H9 (cell line): Measurements from ENCODE around the gene VSTM4. TPM values are rescaled to one million over a fixed set of nuclear protein-coding genes. Genes with fewer than 3 reads are reported as not detected.

Source experiments
- DNase-seq: peaks from one replicate; pipeline ENCODE4 v3.0.0-alpha.2; 2017
- H2AFZ ChIP-seq: one replicate; pipeline ENCODE4 v1.6.1; 2013; ENCODE audit warnings: mild to moderate bottlenecking, low read length, control low read depth, moderate library complexity
- H2AK5ac ChIP-seq: 2 replicates; pipeline ENCODE4 v1.6.1; 2013; ENCODE audit warnings: low read length, control low read depth, mixed read lengths; ENCODE audit not compliant: insufficient read length
- H2BK120ac ChIP-seq: one replicate; pipeline ENCODE4 v1.6.1; 2013; ENCODE audit warnings: low read depth, mild to moderate bottlenecking, low read length, control low read depth, inconsistent platforms; ENCODE audit not compliant: poor library complexity, severe bottlenecking
- H2BK12ac ChIP-seq: 2 replicates; pipeline ENCODE4 v1.6.1; 2013; ENCODE audit warnings: low read length, control low read depth, mixed read lengths, low read depth; ENCODE audit not compliant: insufficient read length
- H2BK15ac ChIP-seq: 2 replicates; pipeline ENCODE4 v1.6.1; 2013; ENCODE audit warnings: low read depth, low read length, control low read depth
- H2BK20ac ChIP-seq: one replicate; pipeline ENCODE4 v1.6.1; 2013; ENCODE audit warnings: low read depth, mild to moderate bottlenecking, low read length, control low read depth, inconsistent platforms; ENCODE audit not compliant: poor library complexity, severe bottlenecking
- H2BK5ac ChIP-seq: 2 replicates; pipeline ENCODE4 v1.6.1; 2013; ENCODE audit warnings: low read length, control low read depth, mixed read lengths; ENCODE audit not compliant: insufficient read length
- H3K14ac ChIP-seq: 2 replicates; pipeline ENCODE4 v1.6.1; 2013; ENCODE audit warnings: low read length, control low read depth; ENCODE audit not compliant: insufficient read depth
- H3K18ac ChIP-seq: 2 replicates; pipeline ENCODE4 v1.6.1; 2013; ENCODE audit warnings: low read depth, mild to moderate bottlenecking, mixed read lengths, low read length, control low read depth; ENCODE audit not compliant: insufficient read length
- H3K23ac ChIP-seq: 2 replicates; pipeline ENCODE4 v1.6.1; 2013; ENCODE audit warnings: low read length, control low read depth, mixed read lengths, low read depth; ENCODE audit not compliant: insufficient read length
- H3K23me2 ChIP-seq: 2 replicates; pipeline ENCODE4 v1.6.1; 2013; ENCODE audit warnings: low read depth, mild to moderate bottlenecking, mixed read lengths, low read length, control low read depth; ENCODE audit not compliant: insufficient read length, poor library complexity, severe bottlenecking
- H3K27ac ChIP-seq: 2 replicates; pipeline ENCODE4 v1.5.1; 2013; ENCODE audit warnings: low read length, control low read depth, mixed read lengths, low read depth; ENCODE audit not compliant: insufficient read length
- H3K27me3 ChIP-seq: 2 replicates; pipeline ENCODE4 v1.6.1; 2013; ENCODE audit warnings: low read length, control low read depth, inconsistent platforms; ENCODE audit not compliant: insufficient read depth
- H3K4ac ChIP-seq: 2 replicates; pipeline ENCODE4 v1.6.1; 2013; ENCODE audit warnings: low read depth, mild to moderate bottlenecking, control low read depth, inconsistent platforms, low read length, moderate library complexity
- H3K4me1 ChIP-seq: 2 replicates; pipeline ENCODE4 v1.6.1; 2013; ENCODE audit warnings: low read length, control low read depth, inconsistent platforms; ENCODE audit not compliant: insufficient read depth
- H3K4me2 ChIP-seq: 2 replicates; pipeline ENCODE4 v1.6.1; 2013; ENCODE audit warnings: low read length, control low read depth, mixed read lengths; ENCODE audit not compliant: insufficient read length, insufficient read depth
- H3K56ac ChIP-seq: 2 replicates; pipeline ENCODE4 v1.6.1; 2013; ENCODE audit warnings: low read depth, mild to moderate bottlenecking, mixed read lengths, low read length, control low read depth; ENCODE audit not compliant: insufficient read length
- H3K79me1 ChIP-seq: 2 replicates; pipeline ENCODE4 v1.6.1; 2013; ENCODE audit warnings: low read depth, mild to moderate bottlenecking, moderate library complexity, low read length, control low read depth, inconsistent platforms; ENCODE audit not compliant: insufficient read depth, poor library complexity, severe bottlenecking
- H3K79me2 ChIP-seq: 2 replicates; pipeline ENCODE4 v1.6.1; 2013; ENCODE audit warnings: low read length, control low read depth, inconsistent platforms; ENCODE audit not compliant: insufficient read depth
- H3K9ac ChIP-seq: 2 replicates; pipeline ENCODE4 v1.6.1; 2013; ENCODE audit warnings: low read length, control low read depth, mixed read lengths; ENCODE audit not compliant: insufficient read length; ENCODE audit errors: extremely low read depth
- H3K9me3 ChIP-seq: one replicate; pipeline ENCODE4 v1.6.1; 2013; ENCODE audit warnings: low read depth, low read length, inconsistent platforms; ENCODE audit not compliant: control insufficient read depth
- H3T11ph ChIP-seq: one replicate; pipeline ENCODE4 v1.6.1; 2013; ENCODE audit warnings: mild to moderate bottlenecking, low read length, control low read depth, inconsistent platforms
- H4K20me1 ChIP-seq: one replicate; pipeline ENCODE4 v1.6.1; 2013; ENCODE audit not compliant: control insufficient read depth, insufficient read length, insufficient read depth
- H4K5ac ChIP-seq: 2 replicates; pipeline ENCODE4 v1.6.1; 2013; ENCODE audit warnings: low read depth, mild to moderate bottlenecking, mixed read lengths, low read length, control low read depth; ENCODE audit not compliant: insufficient read length
- H4K8ac ChIP-seq: replicated peaks from 2 replicates; pipeline ENCODE4 v1.6.1; 2013; ENCODE audit warnings: low read length, control low read depth, mixed read lengths, low read depth; ENCODE audit not compliant: insufficient read length
- H4K91ac ChIP-seq: 2 replicates; pipeline ENCODE4 v1.6.1; 2013; ENCODE audit warnings: low read depth, mild to moderate bottlenecking, moderate library complexity, mixed read lengths, low read length, control low read depth; ENCODE audit not compliant: insufficient read length
- H3K27ac Mint-ChIP-seq, 3 experiments: 2 replicates in 2 of 3; 3 replicates in 1 of 3; pipeline ENCODE4 v1.8.0; 2020 to 2021; ENCODE audit warnings: mixed read lengths in 3 of 3, mild to moderate bottlenecking in 1 of 3, moderate library complexity in 1 of 3
- H3K27me3 Mint-ChIP-seq: 2 replicates; pipeline ENCODE4 v1.8.0; 2021; ENCODE audit warnings: low read depth, mild to moderate bottlenecking, moderate library complexity, mixed read lengths
- H3K36me3 Mint-ChIP-seq, 3 experiments: 2 replicates in 2 of 3; 3 replicates in 1 of 3; pipeline ENCODE4 v1.8.0; 2020 to 2021; ENCODE audit warnings: low read depth in 3 of 3, mixed read lengths in 3 of 3; ENCODE audit not compliant: insufficient read depth in 1 of 3
- H3K4me1 Mint-ChIP-seq, 2 experiments: 2 replicates each; pipeline ENCODE4 v1.8.0; 2020; ENCODE audit warnings: mixed read lengths in 2 of 2
- H3K4me3 Mint-ChIP-seq, 2 experiments: 2 replicates in 1 of 2; 3 replicates in 1 of 2; pipeline ENCODE4 v1.8.0; 2020 to 2021; ENCODE audit warnings: mild to moderate bottlenecking in 2 of 2, mixed read lengths in 2 of 2, moderate library complexity in 1 of 2
- H3K9me3 Mint-ChIP-seq, 2 experiments: 2 replicates in 1 of 2; 3 replicates in 1 of 2; pipeline ENCODE4 v1.8.0; 2020; ENCODE audit warnings: mild to moderate bottlenecking in 2 of 2, mixed read lengths in 2 of 2, moderate library complexity in 1 of 2
- WGBS: extraction: QIAGEN DNeasy Blood & Tissue Kit; methylation state at CpG from one replicate; pipeline ENCODE4 v1.1.7; 2013; ENCODE audit warnings: missing lambda C conversion rate, low lambda C conversion rate, mixed read lengths; ENCODE audit not compliant: insufficient read length; ENCODE audit errors: extremely low coverage; 5-methylcytosine and 5-hydroxymethylcytosine counted together
- total RNA-seq: library from RNA; stranded (reverse); gene quantifications from 2 replicates; pipeline ENCODE4 v1.2.1, GENCODE V29; 2021
- TF ChIP-seq, protein P1 (sequence below): fragments of 200-600 bp; sonication (generic); conservative IDR thresholded peaks from 3 replicates; pipeline ENCODE4 v1.8.0; 2021; ENCODE audit warnings: antibody characterized with exemption, mild to moderate bottlenecking

VSTM4 gene
- total RNA-seq, 1 experiment from 2014 or later = 0.44 TPM

DNA sequence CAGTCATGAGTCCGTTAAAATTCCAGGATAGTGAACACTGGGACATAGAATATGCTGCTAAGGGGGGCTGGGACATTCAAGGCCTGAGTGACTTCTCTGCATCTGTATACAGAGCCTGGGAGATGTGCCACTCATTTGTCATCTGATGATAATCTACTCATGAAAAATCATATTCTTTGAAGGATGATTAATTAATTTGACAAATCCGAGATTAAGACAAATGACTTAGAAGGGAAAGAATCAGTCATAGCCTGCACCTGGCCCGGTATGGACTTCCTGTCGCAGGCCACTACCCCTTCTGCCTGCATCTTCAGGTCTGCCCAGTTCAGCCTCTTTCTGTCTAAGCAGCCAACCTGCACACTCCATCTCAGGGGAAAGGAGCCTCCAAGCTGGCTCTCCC lies 37.3 kb upstream of the VSTM4 start:
- Histone ChIP-seq H3K4me2 (no peak overlapping the region), H3K18ac (no peak overlapping the region), H4K91ac (no peak overlapping the region), H4K8ac (no peak overlapping the region), H2BK20ac (no peak overlapping the region), H3T11ph (no peak overlapping the region), H3K27ac (no peak overlapping the region), H4K20me1 (no peaks in the 10 kb centered on the region), H2BK15ac (no peak overlapping the region), H2AK5ac (no peak overlapping the region), H2BK120ac (no peak overlapping the region), H3K14ac (no peak overlapping the region), H3K79me1 (no peaks in the 10 kb centered on the region), H4K5ac (no peak overlapping the region), H3K4me1 (no peaks in the 10 kb centered on the region; the same call in 1 of the 2 replicates), H3K9me3 (no peaks in the 10 kb centered on the region), H2BK5ac (no peak overlapping the region), H3K23ac (no peak overlapping the region), H3K4ac (no peak overlapping the region), H2AFZ (no peak overlapping the region), H3K79me2 (no peaks in the 10 kb centered on the region), H2BK12ac (no peak overlapping the region), H3K27me3 (no peaks in the 10 kb centered on the region), H3K9ac (no peak overlapping the region), H3K56ac (no peak overlapping the region), H3K23me2 (no peaks in the 10 kb centered on the region)
- no peak overlapping the region for H3K4me3 Mint-ChIP-seq
- peaks cover 0 to 8% (median 4%) of the 10 kb centered on the region in 3 experiments; a peak in 5 of 7 replicates for H3K36me3 Mint-ChIP-seq
- WGBS = no CpG with 5 or more reads among the region's 4 CpGs
- DNase-seq = no peak
- peaks cover 2 to 5% of the 10 kb centered on the region in 2 experiments for H3K4me1 Mint-ChIP-seq
- TF ChIP-seq, protein P1, sequence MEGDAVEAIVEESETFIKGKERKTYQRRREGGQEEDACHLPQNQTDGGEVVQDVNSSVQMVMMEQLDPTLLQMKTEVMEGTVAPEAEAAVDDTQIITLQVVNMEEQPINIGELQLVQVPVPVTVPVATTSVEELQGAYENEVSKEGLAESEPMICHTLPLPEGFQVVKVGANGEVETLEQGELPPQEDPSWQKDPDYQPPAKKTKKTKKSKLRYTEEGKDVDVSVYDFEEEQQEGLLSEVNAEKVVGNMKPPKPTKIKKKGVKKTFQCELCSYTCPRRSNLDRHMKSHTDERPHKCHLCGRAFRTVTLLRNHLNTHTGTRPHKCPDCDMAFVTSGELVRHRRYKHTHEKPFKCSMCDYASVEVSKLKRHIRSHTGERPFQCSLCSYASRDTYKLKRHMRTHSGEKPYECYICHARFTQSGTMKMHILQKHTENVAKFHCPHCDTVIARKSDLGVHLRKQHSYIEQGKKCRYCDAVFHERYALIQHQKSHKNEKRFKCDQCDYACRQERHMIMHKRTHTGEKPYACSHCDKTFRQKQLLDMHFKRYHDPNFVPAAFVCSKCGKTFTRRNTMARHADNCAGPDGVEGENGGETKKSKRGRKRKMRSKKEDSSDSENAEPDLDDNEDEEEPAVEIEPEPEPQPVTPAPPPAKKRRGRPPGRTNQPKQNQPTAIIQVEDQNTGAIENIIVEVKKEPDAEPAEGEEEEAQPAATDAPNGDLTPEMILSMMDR = no peak
- peaks cover 4% of the 10 kb centered on the region for H3K27me3 Mint-ChIP-seq
- peaks cover 6% of the 10 kb centered on the region in 2 experiments for H3K9me3 Mint-ChIP-seq
- H3K27ac Mint-ChIP-seq = no peak overlapping the region
